ENCODE data around the gene CPA3. TPM values are rescaled to one million over a fixed set of nuclear protein-coding genes. Genes with fewer than 3 reads are reported as not detected.

Gene CPA3
- total and polyA plus RNA-seq, 2 of the 13 experiments (the other 11 are each of a cell fraction or from before 2014, with no cell fraction given) = not detected

GRCh38 chr3:148938306-148938705 is 73.2 kb downstream of the CPA3 start (continued):
- TF ChIP-seq AKNA (CRISPR knock-in tag; IDR thresholded peaks at IDR 0.05; ENCODE audit: borderline replicate concordance) (no peak), ZSCAN9 (CRISPR knock-in tag; IDR thresholded peaks at IDR 0.05; ENCODE audit: borderline replicate concordance) (no peak)

DNA sequence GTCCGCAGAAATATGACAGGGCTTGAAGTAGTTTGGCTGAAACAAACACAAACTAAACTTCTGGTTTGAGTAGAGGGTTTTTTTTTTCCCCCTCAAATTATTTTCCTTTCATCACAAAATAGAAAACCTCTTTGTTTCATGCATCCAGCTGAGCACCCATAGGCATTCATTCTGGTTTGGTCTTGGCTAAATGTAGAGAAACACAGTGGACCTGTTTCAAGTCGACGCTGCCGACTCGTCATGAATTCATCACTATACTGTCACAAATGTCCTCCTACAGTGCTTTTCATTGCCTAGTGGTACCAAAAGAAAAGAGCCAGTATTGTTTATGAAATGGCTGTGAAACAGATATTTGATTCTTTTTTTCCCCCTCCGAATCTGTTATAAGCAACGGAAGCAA is 73.8 kb downstream of the CPA3 start:
- Histone ChIP-seq H3K4me1 (ENCODE audit: insufficient read depth, low read length) (no peaks in the 10 kb centered on the region), H3K79me2 (ENCODE audit: insufficient read depth, low read length) (no peaks in the 10 kb centered on the region), H2AFZ (ENCODE audit: low read length) (no peak overlapping the region), H3K27me3 (ENCODE audit: control insufficient read depth in 1 of 2, insufficient read depth in 2 of 2, low read length in 2 of 2) (peaks cover 0 to 18% of the 10 kb centered on the region in 2 experiments; a peak in 2 of 5 replicates), H3K4me3 (replicated peaks in 1 of 3; ENCODE audit: insufficient read depth in 1 of 3, low read depth in 2 of 3, low read length in 3 of 3) (no peak overlapping the region), H3K9ac (ENCODE audit: insufficient read depth, low read depth, low read length) (no peak overlapping the region), H4K20me1 (ENCODE audit: insufficient read depth, low read length) (no peaks in the 10 kb centered on the region), H3K9me3 (ENCODE audit: low read length) (no peaks in the 10 kb centered on the region), H3K36me3 (replicated peaks in 1 of 2; ENCODE audit: control insufficient read depth in 1 of 2, insufficient read depth in 2 of 2, low read length in 2 of 2) (no peaks in the 10 kb centered on the region), H3K4me2 (ENCODE audit: low read depth, low read length) (no peak overlapping the region), H3K27ac (ENCODE audit: extremely low read length, insufficient read depth, low read length) (no peak overlapping the region)
- ChIA-PET POLR2A (no interaction called here), CTCF (ENCODE audit: low intra/inter-chr PET ratio, low total read pairs) (no interaction called here)
- no TSS peak for BruUV-seq (replicated peaks)
- no peak for ATAC-seq
- no peak for FAIRE-seq
- no peak for TF ChIP-seq ZNF569 (CRISPR knock-in tag; IDR thresholded peaks at IDR 0.05; ENCODE audit: borderline replicate concordance)
- TF ChIP-seq, protein P1, sequence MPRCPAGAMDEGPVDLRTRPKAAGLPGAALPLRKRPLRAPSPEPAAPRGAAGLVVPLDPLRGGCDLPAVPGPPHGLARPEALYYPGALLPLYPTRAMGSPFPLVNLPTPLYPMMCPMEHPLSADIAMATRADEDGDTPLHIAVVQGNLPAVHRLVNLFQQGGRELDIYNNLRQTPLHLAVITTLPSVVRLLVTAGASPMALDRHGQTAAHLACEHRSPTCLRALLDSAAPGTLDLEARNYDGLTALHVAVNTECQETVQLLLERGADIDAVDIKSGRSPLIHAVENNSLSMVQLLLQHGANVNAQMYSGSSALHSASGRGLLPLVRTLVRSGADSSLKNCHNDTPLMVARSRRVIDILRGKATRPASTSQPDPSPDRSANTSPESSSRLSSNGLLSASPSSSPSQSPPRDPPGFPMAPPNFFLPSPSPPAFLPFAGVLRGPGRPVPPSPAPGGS (CRISPR knock-in tag; IDR thresholded peaks at IDR 0.05) = no peak
- TF ChIP-seq ZNF276 (CRISPR knock-in tag; IDR thresholded peaks at IDR 0.05; ENCODE audit: low read depth) = no peak
- no peak for TF ChIP-seq AKAP8 (CRISPR knock-in tag; IDR thresholded peaks at IDR 0.05)
- TF ChIP-seq SRY (CRISPR knock-in tag; IDR thresholded peaks at IDR 0.05) = no peak
- no peak for TF ChIP-seq SIX1 (CRISPR knock-in tag; IDR thresholded peaks at IDR 0.05; ENCODE audit: borderline replicate concordance)
- TF ChIP-seq SRF (IDR thresholded peaks at IDR 0.05; ENCODE audit: low read depth, low read length) = no peak
- TF ChIP-seq ZKSCAN8 (CRISPR knock-in tag; IDR thresholded peaks at IDR 0.05; ENCODE audit: borderline replicate concordance) = no peak
- TF ChIP-seq, protein P2, sequence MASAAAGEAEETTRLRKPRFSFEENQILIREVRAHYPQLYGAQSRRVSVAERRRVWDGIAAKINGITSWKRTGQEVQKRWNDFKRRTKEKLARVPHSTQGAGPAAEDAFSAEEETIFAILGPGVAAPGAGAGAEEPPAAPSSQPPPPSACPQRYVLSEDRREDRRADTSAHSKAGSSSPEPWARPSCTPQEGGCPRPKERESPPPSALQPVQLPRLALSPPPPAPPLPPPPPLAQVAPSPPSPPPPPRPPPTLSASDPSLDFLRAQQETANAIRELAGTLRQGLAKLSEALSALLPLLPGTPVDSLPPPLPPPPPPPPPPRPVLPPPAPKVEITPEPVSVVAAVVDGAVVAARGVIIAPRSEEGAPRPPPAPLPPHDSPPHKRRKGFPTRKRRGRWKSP (CRISPR knock-in tag; IDR thresholded peaks at IDR 0.05) = no peak
- no peak for TF ChIP-seq ZNF232 (CRISPR knock-in tag; IDR thresholded peaks at IDR 0.05; ENCODE audit: borderline replicate concordance)
- TF ChIP-seq SRSF4 (IDR thresholded peaks at IDR 0.05; ENCODE audit: low read depth, low read length, poor library complexity, severe bottlenecking) = no peak
- in situ Hi-C loops (cut with HindIII; ENCODE audit: extremely low pct_ligation_motif_present, low pct_unique_long_range_greater_than_20kb) (no loop called here), intact Hi-C loops (cut with micrococcal nuclease; ENCODE audit: unreplicated experiment) (no loop called here)
- 67% methylated on average over 7 of the region's 7 CpGs for WGBS (ENCODE audit: low lambda C conversion rate)
- DNase-seq (ENCODE audit: low spot score) = no peak

Data from HepG2 (cell line).